Psoas muscle (tissue), 8 donors: ENCODE data around the gene ONECUT3. TPM values are rescaled to one million over a fixed set of nuclear protein-coding genes. Genes with fewer than 3 reads are reported as not detected.
"Not testable (repeated sequence)": the region's sequence is repeated elsewhere in the genome, so short reads cannot be mapped to it uniquely, and the experiment has no call there.

Source experiments
- ATAC-seq, 4 donors: fragments of 200-7000 bp; cut with Tn5 transposase; one replicate each; pipeline ENCODE4 v1.9.1; 2020; ENCODE audit warnings: moderate library complexity in 3 of 4, mild to moderate bottlenecking in 2 of 4
- DNase-seq, 2 donors: peaks; one replicate each; pipeline ENCODE4 v3.0.0-alpha.2; 2020
- H3K27ac ChIP-seq: fragments of 200-600 bp; one replicate; pipeline ENCODE4 v1.8.0; 2022
- H3K27me3 ChIP-seq, 3 donors: fragments of 200-600 bp in 1 of 3; one replicate each; pipeline versions ENCODE4 v1.6.1 to v1.8.0; 2013 to 2022; ENCODE audit warnings: low read length in 2 of 3, mild to moderate bottlenecking in 2 of 3, moderate library complexity in 1 of 3; ENCODE audit not compliant: insufficient read depth in 3 of 3
- H3K36me3 ChIP-seq, 2 donors: fragments of 200-600 bp in 1 of 2; one replicate each; pipeline versions ENCODE4 v1.6.1 to v1.8.0; 2013 to 2022; ENCODE audit warnings: low read depth in 1 of 2, mild to moderate bottlenecking in 1 of 2, moderate library complexity in 1 of 2; ENCODE audit not compliant: insufficient read depth in 1 of 2
- H3K4me1 ChIP-seq: fragments of 200-600 bp; one replicate; pipeline ENCODE4 v1.8.0; 2022
- H3K4me3 ChIP-seq: fragments of 200-600 bp; one replicate; pipeline ENCODE4 v1.8.0; 2022; ENCODE audit warnings: mild to moderate bottlenecking
- H3K9me3 ChIP-seq: fragments of 200-600 bp; one replicate; pipeline ENCODE4 v1.8.0; 2022
- WGBS, 3 donors: extraction: QIAGEN DNeasy Blood & Tissue Kit; methylation state at CpG; one replicate each; pipeline versions ENCODE4 v1.1.6 to v1.1.7; 2013; 5-methylcytosine and 5-hydroxymethylcytosine counted together
- intact Hi-C, 2 donors: fragments of 100-400 bp; cut with DNase I; formaldehyde crosslinking; loops; one replicate each; pipeline versions ENCODE4 v1.11.0 to v1.14.2; 2022
- polyA plus RNA-seq, 3 donors: library from polyadenylated mRNA; stranded (reverse); fragments of 200-250 nt; gene quantifications; one replicate each; pipeline ENCODE4 v1.2.3, GENCODE V29; 2013
- total RNA-seq, 4 donors: library from RNA; stranded (reverse); fragmentation: NEBNext Ultra II Directional in 2 of 4; extraction: Animal tissue kit (Norgen Biotek cat#: 25700) in 2 of 4; gene quantifications; one replicate each; pipeline versions ENCODE4 v1.2.1 to v1.2.4, GENCODE V29; 2021 to 2023
- TF ChIP-seq, protein P1 (sequence below): fragments of 200-600 bp; IDR thresholded peaks from one replicate; pipeline ENCODE4 v1.8.0; 2022; ENCODE audit warnings: antibody characterized with exemption
- donor health status: healthy with polysubstance abuse.
- donor health status: DM: no; HTN: no; CAD: no; lungs with moderate emphysema.
- donor health status: Bipolar disorder and iron deficiency.
- donor health status: healthy.
- donor health status: DM: yes; HTN: yes; CAD: no.
- donor health status: DM: no; HTN: no; CAD: no.
- donor health status: DM: no; HTN: no; CAD: no.
- donor health status: DM: yes; HTN: yes; CAD: no.

ONECUT3 gene
- total and polyA plus RNA-seq, 7 donors: not detected

DNA sequence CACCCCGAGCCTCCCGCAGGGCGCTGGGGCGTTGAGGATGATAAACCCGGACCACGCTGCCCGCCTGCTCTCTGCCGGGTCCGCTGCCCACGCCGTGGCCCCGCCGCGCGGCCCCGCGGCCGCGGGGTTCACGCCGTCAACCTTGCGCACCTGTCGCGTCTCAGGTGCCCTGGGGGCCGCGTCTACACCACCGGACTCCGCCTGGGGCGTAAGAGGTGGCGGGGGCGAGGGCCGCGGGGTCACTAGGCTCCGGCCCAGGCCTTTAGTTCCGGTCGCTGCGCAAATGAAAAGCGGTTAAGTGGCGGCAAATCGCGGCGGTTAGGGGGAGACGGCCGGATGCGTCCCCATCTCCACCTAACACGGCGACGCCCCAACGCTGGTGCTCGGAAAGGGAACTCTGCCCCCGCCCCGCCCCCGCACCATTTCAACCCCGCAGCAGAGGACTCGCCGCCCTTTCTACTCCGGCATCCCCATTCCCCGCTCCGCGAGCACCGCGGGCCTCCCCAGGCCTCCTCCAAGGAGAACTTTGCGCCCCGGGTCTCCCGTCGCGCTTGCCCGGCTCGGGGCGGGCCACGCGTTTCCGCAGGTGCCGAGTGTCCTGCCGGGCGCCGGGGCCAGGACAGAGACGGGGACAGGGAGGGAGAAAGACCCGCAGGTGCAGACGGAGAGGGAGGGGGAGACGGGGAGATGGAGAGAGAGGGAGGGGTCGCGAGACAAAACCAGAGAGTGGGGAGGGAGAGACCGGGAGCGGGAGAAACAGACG, 4.3 kb downstream of the ONECUT3 start:
- Histone ChIP-seq H3K4me1 (no peaks in the 10 kb centered on the region), H3K27me3 (peaks cover 0 to 88% (median 46%) of the 10 kb centered on the region in 3 donors), H3K36me3 (no peaks in the 10 kb centered on the region), H3K9me3 (no peaks in the 10 kb centered on the region), H3K4me3 (no peak overlapping the region), H3K27ac (no peak overlapping the region)
- WGBS, 3 donors: 1% methylated on average over 62 to 86 of the region's 86 CpGs
- TF ChIP-seq, protein P1, sequence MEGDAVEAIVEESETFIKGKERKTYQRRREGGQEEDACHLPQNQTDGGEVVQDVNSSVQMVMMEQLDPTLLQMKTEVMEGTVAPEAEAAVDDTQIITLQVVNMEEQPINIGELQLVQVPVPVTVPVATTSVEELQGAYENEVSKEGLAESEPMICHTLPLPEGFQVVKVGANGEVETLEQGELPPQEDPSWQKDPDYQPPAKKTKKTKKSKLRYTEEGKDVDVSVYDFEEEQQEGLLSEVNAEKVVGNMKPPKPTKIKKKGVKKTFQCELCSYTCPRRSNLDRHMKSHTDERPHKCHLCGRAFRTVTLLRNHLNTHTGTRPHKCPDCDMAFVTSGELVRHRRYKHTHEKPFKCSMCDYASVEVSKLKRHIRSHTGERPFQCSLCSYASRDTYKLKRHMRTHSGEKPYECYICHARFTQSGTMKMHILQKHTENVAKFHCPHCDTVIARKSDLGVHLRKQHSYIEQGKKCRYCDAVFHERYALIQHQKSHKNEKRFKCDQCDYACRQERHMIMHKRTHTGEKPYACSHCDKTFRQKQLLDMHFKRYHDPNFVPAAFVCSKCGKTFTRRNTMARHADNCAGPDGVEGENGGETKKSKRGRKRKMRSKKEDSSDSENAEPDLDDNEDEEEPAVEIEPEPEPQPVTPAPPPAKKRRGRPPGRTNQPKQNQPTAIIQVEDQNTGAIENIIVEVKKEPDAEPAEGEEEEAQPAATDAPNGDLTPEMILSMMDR: no peak
- DNase-seq (no peak), ATAC-seq (no peak)
- intact Hi-C loops: no loop called here

DNA sequence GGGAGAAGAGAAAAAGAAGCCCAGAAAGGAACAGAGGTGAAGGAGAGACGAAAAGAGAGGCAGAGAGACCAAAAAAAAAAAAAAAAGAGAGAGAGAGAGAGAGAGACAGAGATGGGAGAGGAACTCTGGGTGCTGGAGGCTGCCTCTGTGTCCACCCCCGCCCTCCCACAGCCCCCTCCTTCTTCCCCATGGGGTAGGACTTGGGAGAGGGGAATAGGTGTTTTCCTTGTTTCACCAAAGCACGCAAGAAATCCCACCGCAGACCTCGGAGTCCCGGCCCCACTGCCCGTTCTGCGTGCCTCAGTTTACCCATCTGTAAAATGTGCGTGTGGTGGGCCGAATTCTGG, 4.9 kb downstream of the ONECUT3 start:
- Histone ChIP-seq H3K9me3 (no peaks in the 10 kb centered on the region), H3K27ac (no peak overlapping the region), H3K4me3 (no peak overlapping the region), H3K27me3 (peaks cover 0 to 88% (median 43%) of the 10 kb centered on the region in 3 donors), H3K4me1 (no peaks in the 10 kb centered on the region), H3K36me3 (no peaks in the 10 kb centered on the region)
- WGBS, 3 donors: 1 to 4% (median 3%) methylated on average over 10 of the region's 10 CpGs
- ATAC-seq (no peak), DNase-seq (no peak)
- intact Hi-C loops: no loop called here
- TF ChIP-seq, protein P1: no peak

DNA sequence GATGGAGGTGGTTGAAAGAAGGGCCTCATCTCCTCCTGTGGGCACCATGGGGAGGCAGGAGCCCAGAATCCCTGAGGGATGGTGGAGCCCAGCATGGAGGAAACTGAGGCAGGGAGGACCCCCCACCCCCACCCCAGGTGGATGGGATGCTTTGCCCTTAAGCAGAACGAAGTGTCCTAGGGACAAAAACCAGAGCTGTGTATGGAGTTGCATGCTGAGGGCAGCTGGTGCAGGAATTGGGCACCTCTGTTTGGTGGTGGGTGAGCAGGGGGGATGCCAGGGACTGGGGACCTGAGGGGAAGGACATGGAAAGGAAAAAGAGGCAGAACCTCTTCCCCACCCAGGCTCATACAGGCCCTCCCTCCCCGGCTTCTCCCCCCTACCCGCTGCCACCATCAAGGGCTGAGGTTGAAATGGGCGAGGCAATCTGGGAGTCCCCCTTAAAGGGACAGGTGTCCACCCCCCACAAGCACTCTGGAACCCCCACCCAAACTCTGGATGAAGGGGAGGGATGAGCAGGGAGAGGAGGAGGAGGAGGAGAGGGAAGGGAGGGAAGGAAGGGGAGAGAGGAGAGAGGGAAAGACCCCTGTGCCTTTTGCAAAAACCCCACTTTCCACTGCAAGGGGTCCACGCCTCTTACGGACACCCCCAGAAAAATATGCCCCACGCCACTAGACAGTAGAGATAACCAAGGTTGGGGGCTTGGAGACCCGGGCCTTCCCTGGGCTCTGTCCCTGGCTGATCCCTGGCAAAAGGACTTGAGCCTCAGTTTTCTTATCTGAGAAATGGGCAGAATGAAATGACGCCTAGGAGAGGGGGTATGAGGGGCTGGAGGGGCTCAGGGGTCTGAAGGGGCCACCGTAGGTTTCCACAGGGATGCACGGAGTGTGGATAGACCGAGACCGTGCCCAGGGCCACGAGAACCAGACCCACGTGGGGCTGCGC, 5.9 kb downstream of the ONECUT3 start:
- no peaks in the 10 kb centered on the region for H3K36me3 ChIP-seq
- no peaks in the 10 kb centered on the region for H3K9me3 ChIP-seq
- 14 to 24% (median 18%) methylated on average over 14 to 16 of the region's 16 CpGs for WGBS, 3 donors
- TF ChIP-seq, protein P1: no peak
- H3K4me3 ChIP-seq: no peak overlapping the region
- H3K27ac ChIP-seq: no peak overlapping the region
- no peak for DNase-seq
- intact Hi-C loops: no loop called here
- peaks cover 0 to 98% (median 44%) of the 10 kb centered on the region in 3 donors for H3K27me3 ChIP-seq
- ATAC-seq: no peak
- no peaks in the 10 kb centered on the region for H3K4me1 ChIP-seq

DNA sequence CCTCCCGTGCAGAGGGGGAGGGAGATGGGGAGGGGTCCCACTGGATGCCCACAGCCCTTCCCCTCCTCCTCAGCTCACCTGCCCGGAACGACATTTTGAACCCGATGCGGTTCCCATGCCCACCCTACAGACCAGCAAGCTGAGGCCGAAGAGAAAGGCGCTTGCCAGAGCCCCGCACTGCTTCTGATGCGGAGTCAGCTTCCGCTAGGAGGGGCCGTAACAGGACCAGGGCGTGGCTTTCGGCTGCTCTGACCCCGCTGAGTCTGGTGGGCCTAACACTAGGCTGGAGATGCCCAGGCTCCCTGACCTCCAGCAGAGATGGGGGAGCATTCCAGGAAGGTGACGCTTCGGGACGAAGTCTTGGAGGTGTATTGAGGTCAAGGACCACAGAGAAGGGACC, 6.7 kb downstream of the ONECUT3 start:
- peaks cover 0 to 100% (median 42%) of the 10 kb centered on the region in 3 donors for H3K27me3 ChIP-seq
- H3K4me1 ChIP-seq: no peaks in the 10 kb centered on the region
- no peaks in the 10 kb centered on the region for H3K9me3 ChIP-seq
- ATAC-seq: no peak
- no peak overlapping the region for H3K4me3 ChIP-seq
- DNase-seq: no peak
- no peak overlapping the region for H3K27ac ChIP-seq
- TF ChIP-seq, protein P1: no peak
- intact Hi-C loops: loop anchor here in 1 of 2 donors (10.0 kb wide), 1 partner anchor 215 kb away; no protein-coding TSS in a partner anchor
- WGBS, 3 donors: 2 to 4% (median 2%) methylated on average over 15 to 17 of the region's 17 CpGs
- H3K36me3 ChIP-seq: no peaks in the 10 kb centered on the region

DNA sequence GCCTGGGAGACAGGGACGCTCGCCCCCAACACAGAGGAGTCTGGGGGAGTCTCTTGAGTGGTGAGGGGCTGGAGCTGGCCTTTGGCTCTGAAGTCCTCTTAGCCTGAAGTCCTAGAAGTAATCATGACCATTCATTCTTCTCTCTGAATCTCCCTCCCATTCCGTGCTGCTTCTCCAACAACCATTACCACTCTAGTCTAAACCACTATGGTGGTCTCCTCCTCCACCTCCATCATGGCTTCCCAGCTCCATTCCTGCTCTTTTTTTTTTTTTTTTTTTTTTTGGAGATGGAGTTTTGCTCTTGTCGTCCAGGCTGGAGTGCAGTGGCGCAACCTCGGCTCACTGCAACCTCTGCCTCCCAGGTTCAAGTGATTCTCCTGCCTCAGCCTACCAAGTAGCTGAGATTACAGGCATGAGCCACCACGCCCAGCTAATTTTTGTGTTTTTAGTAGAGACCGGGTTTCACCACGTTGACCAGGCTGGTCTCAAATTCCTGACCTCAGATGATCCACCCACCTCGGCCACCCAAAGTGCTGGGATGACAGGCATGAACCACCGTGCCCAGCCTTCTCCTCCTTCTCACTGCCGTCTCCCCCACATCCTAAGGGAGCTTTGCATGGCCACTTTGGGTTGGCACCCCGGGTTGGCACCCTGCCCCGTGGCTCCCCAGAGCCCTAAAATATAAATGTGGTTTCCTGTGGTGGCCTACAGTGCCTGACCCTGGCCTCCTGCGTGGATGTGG, 7.7 kb downstream of the ONECUT3 start:
- H3K36me3 ChIP-seq, DNase-seq, H3K9me3 ChIP-seq, H3K27ac ChIP-seq, H3K4me3 ChIP-seq, H3K4me1 ChIP-seq, ATAC-seq: not testable (repeated sequence)
- 9 to 12% (median 10%) methylated on average over 15 of the region's 15 CpGs for WGBS, 3 donors
- H3K27me3 ChIP-seq: peaks cover under 1 to 100% (median 43%) of the 10 kb centered on the region in 3 donors
- intact Hi-C loops: loop anchor here in 1 of 2 donors (10.0 kb wide), 1 partner anchor 216 kb away; no protein-coding TSS in a partner anchor
